Stimulated activated CD4-positive, alpha-beta T cell treated with anti-CD3 and anti-CD28 coated beads, TNF-alpha, amount 100 ng/mL, for 48 hours (primary cell): ENCODE measurements around the gene WDFY2.
"Not testable (repeated sequence)": the region's sequence is repeated elsewhere in the genome, so short reads cannot be mapped to it uniquely, and the experiment has no call there.

Source experiments
- DNase-seq, 3 donors: peaks; one replicate each; pipeline ENCODE4 v3.0.0-alpha.2; 2020; ENCODE audit warnings: low read depth in 3 of 3

WDFY2 gene

GRCh38 chr13:51665456-51665855 lies 81.2 kb downstream of the WDFY2 start:
- no peak for DNase-seq

DNA sequence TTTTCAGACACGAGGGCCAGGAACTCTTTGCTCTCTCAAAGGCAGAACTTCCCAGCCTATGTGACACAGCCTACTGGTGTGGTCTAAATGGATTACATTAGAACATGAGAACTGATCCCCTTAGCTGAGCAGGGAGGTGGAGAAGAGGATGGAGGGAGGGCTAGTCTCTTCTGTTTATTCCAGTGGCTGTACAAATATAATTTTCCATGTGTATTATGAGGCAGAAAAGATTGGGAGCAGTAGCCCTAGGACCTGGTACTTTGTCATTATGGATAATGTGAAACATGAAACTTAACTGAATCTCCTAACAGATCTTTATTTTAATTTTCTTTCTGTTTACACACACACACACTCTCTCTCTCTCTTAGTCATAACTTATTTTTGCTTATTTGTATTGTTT lies 82.1 kb downstream of the WDFY2 start:
- no peak for DNase-seq

GRCh38 chr13:51666839-51667238 lies 82.6 kb downstream of the WDFY2 start:
- DNase-seq, result no peak

GRCh38 chr13:51668580-51669195 lies 84.4 kb downstream of the WDFY2 start:
- DNase-seq, result no peak

- DNase-seq, result no peak
Observed at GRCh38 chr13:51673165-51673564, 88.9 kb downstream of the WDFY2 start.

DNA sequence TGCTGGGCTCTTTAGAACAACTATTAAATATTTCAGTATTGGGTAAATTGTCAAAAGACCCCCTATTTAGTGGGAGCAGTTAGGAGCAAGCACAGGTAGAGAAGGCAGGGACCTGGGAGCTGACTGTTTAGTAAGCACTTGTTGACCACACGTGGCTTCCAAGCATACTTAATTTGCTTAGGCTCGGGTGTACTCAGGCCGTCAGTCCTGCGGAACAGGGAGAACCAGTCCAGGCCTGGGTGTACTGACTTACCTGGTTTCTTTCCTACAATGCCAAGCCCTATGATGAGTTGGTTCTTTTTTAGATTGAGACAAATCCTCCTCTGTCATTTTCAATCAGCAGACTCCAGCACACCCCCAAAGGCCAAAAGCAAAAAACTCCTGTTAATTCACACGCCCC lies 90.0 kb downstream of the WDFY2 start:
- no peak for DNase-seq

DNA sequence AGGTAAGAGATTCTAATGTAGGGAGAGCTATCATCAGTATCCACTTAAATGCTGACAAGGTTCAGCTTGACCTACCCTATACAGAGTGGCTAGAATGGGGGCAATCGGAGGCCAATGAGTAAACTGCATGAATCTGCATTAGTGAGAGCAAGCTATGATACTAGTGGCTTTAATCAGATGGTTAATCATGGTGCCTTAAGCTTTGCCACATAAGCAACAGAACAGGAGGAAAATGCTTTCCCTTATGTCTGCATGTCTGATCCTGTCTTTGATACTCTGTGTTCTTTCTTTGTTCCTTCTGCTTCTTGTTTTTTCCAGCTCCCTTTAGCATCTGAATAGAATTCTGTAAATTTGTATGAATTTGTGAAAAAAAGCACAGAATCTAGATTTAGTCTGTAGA lies 91.1 kb downstream of the WDFY2 start:
- no peak for DNase-seq

DNA sequence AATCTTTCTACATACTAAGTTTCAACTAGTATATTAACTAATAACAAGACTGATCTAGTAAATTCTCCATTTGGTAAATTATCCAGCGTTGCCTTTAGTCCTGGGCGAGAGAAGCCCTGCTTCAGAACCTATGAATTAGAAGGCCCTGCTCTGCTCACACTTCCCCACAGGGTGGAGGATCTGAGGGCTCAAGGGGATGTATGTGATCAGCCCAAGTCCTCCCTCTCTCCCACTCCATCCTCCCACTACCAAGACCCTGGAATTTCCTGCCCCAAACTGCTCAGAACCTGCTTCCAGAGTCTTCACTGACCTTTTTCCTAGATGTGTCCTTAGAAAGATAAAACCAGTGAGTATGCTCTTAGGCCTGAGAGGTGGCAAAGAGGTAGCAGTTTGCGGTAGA lies 91.6 kb downstream of the WDFY2 start:
- no peak for DNase-seq

GRCh38 chr13:51676739-51677138 lies 92.5 kb downstream of the WDFY2 start:
- DNase-seq, result no peak

DNA sequence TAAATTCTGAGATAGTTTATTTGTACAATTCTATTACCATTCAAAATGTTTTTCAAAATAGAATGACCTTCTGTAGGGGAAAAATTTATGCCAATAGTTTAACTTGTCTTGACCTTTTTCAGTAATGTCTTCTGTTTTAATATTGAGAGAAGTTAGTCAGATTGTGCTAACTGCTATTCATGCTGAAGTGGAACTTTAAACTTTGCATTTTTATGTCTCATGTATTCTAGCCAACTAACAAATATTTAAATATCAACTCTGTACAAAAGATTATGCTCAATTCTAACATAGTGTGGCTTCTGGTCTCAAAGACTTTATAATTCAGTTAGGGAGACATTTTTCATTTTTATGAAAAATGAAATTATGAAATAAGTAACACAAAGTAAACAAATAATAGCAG lies 94.2 kb downstream of the WDFY2 start:
- DNase-seq, result no peak

DNA sequence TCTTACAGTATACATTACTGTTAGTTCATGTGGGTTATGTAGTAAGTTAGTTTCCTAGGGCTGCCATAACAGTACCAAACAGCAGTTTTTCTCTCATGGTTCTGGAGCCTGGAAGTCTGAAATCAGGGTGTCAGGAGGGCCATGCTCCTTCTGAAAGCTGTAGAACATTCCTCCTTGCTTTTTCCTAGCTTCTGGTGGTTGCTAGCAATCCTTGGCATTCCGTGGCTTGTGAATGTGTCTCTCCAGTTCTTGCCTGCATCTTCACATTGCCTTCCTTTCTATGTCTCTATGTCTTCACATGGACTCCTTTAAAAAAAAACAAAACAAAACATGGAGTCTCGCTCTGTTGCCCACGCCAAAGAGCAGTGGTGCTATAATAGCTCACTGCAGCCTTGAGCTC lies 95.4 kb downstream of the WDFY2 start:
- DNase-seq, result no peak

DNA sequence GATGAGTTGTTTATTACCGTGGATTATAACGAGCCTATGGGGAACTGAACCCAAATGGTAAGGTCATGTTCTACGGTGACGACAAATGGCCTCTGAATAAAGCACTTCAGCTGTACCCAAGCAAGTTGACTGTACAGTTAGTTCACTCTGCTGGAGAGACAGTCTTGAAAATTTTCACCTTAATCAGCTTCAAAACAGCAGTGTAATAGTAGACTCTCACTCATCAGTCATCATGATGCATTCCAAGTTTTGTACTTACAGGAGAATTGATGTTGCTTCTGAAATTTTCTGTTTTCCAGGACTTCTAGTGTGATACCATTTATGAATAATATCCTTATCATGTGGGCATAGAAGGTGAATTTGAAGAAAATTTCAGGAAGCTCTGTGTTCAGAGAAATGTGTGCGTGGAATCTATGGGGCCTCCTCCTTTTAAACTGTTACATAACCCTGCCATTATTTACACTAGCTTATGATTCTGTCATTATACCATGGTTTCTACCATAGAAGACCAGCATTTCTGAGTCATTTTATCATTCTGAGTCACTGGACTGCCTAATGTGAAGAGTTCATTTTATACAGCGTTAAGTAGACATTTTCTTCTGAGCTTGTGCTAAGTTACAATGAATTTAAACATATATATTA lies 96.9 kb downstream of the WDFY2 start:
- no peak for DNase-seq

DNA sequence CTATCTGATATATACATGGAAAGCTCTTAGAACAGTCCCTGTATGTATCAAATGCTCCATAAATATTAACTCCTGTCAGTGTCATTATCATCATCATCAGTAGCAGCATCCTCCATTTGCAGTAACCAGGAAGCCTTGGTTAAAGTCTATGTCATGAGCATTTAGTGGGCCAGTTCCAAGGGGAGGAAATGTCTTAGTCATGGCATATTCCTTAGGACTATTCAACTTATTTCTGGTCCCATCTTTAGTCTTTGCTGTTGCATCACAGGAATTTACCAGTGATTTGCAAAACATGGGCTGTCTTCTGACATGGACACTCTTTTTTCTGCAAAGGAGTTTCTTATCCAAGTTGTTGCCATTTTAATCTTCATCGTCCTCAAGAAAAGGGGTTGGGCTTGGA lies 98.4 kb downstream of the WDFY2 start:
- no peak for DNase-seq

GRCh38 chr13:51683597-51683996 lies 99.3 kb downstream of the WDFY2 start:
- no peak for DNase-seq

- no peak for DNase-seq
Observed at GRCh38 chr13:51684076-51684475, 99.8 kb downstream of the WDFY2 start.

- no peak for DNase-seq
Observed at GRCh38 chr13:51687947-51688714, 103.9 kb downstream of the WDFY2 start.

DNA sequence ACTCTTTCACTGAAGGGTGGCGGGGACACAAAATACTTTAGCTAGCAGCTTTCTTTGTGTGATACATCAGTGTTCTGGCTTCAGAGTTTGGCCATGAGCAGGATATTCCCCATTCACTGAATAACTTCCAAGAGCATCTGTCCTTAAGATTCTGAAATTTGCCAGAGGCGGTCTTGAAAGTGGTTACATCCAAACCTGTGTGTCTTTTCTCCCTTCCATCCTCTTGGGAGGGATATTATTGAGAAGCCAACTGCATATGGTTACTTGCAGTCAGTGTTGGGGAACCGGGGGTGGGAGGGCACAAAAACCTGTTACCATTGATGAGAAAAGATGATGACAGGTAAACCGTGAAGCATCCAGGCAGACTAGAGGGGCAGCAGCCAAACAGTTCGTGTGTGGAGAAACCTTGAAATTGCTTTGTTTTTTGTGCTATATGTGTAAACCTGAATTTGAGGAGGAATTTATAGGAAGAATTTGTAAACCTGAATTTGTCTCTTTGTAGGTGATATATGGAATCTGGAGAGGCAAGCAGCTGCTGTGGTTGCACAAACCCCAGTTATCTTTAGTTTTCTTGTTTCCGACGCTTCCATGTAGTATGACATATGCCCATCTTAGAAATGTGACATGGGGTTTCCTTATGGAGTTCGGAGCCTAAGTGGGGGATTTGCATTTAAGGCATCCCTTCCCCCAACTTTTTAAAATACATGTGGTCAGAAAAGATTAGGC lies 104.8 kb downstream of the WDFY2 start:
- DNase-seq, result no peak

DNA sequence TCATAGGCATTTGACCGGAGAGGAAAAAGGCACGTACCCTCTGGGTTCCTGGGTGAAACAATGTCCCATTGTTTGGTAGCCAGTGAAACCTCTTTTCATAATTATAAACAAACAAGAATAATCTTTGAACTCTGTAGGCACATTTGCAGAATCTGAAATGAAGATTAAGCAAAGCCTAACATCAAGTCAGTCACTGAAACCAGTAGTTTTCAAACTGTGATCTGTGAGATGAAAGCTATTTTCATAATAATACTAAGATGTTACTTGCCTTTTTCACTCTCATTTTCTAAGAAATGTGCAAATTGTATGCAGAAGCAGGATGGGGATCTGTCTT lies 105.4 kb downstream of the WDFY2 start:
- DNase-seq, result no peak

DNA sequence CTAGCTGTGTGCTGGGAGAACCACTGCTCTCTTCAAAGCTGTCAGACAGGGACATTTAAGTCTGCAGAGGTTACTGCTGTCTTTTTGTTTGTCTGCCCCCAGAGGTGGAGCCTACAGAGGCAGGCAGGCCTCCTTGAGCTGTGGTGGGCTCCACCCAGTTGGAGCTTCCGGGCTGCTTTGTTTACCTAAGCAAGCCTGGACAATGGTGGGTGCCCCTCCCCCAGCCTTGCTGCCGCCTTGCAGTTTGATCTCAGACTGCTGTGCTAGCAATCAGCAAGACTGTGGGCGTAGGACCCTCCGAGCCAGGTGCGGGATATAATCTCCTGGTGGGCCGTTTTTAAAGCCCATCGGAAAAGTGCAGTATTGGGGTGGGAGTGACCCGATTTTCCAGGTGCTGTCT lies 111.4 kb downstream of the WDFY2 start:
- DNase-seq, result not testable (repeated sequence)

DNA sequence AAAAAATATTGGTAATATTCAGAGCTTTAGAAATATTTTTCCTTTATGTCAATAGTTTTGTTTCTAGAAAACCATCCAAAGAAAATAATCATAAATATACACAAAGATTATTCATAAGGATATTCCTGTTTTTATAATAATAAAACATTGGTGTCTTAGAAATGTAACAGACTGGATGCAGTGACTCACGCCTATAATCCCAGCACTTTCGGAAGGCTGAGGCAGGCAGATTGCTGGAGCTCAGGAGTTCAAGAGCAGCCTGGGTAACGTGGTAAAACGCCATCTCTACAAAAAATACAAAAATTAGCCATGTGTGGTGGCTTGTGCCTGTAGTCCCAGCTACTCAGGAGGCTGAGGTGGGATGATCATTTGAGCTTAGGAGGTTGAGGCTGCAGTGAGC lies 112.9 kb downstream of the WDFY2 start:
- DNase-seq, result no peak

GRCh38 chr13:51697855-51698254 lies 113.6 kb downstream of the WDFY2 start:
- no peak for DNase-seq

DNA sequence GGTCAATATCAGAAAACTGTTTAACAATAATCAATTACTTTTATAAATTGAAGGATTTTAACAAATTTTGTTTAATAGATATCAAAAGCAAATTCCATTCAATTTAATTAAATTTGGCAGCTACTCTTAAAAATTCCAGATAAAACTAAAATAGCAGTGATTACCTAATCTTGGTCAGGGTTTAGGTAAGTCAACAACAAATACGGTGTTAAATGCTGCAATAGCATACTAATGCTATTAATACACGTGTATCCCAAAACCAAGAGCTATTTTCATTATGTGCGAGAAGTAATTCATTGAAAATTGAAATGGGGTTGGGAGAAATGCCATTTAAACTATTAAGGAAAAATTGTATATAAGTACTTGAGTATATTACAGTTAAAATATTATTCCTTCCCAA lies 114.1 kb downstream of the WDFY2 start:
- DNase-seq, result no peak
